H9 (cell line): ENCODE measurements around the gene RERE. TPM values are rescaled to one million over a fixed set of nuclear protein-coding genes. Genes with fewer than 3 reads are reported as not detected.

Experiments
- DNase-seq: peaks from one replicate; pipeline ENCODE4 v3.0.0-alpha.2; 2017
- H2AFZ ChIP-seq: one replicate; pipeline ENCODE4 v1.6.1; 2013; ENCODE audit warnings: mild to moderate bottlenecking, low read length, control low read depth, moderate library complexity
- H2AK5ac ChIP-seq: 2 replicates; pipeline ENCODE4 v1.6.1; 2013; ENCODE audit warnings: low read length, control low read depth, mixed read lengths; ENCODE audit not compliant: insufficient read length
- H2BK120ac ChIP-seq: one replicate; pipeline ENCODE4 v1.6.1; 2013; ENCODE audit warnings: low read depth, mild to moderate bottlenecking, low read length, control low read depth, inconsistent platforms; ENCODE audit not compliant: poor library complexity, severe bottlenecking
- H2BK12ac ChIP-seq: 2 replicates; pipeline ENCODE4 v1.6.1; 2013; ENCODE audit warnings: low read length, control low read depth, mixed read lengths, low read depth; ENCODE audit not compliant: insufficient read length
- H2BK15ac ChIP-seq: 2 replicates; pipeline ENCODE4 v1.6.1; 2013; ENCODE audit warnings: low read depth, low read length, control low read depth
- H2BK20ac ChIP-seq: one replicate; pipeline ENCODE4 v1.6.1; 2013; ENCODE audit warnings: low read depth, mild to moderate bottlenecking, low read length, control low read depth, inconsistent platforms; ENCODE audit not compliant: poor library complexity, severe bottlenecking
- H2BK5ac ChIP-seq: 2 replicates; pipeline ENCODE4 v1.6.1; 2013; ENCODE audit warnings: low read length, control low read depth, mixed read lengths; ENCODE audit not compliant: insufficient read length
- H3K14ac ChIP-seq: 2 replicates; pipeline ENCODE4 v1.6.1; 2013; ENCODE audit warnings: low read length, control low read depth; ENCODE audit not compliant: insufficient read depth
- H3K18ac ChIP-seq: 2 replicates; pipeline ENCODE4 v1.6.1; 2013; ENCODE audit warnings: low read depth, mild to moderate bottlenecking, mixed read lengths, low read length, control low read depth; ENCODE audit not compliant: insufficient read length
- H3K23ac ChIP-seq: 2 replicates; pipeline ENCODE4 v1.6.1; 2013; ENCODE audit warnings: low read length, control low read depth, mixed read lengths, low read depth; ENCODE audit not compliant: insufficient read length
- H3K23me2 ChIP-seq: 2 replicates; pipeline ENCODE4 v1.6.1; 2013; ENCODE audit warnings: low read depth, mild to moderate bottlenecking, mixed read lengths, low read length, control low read depth; ENCODE audit not compliant: insufficient read length, poor library complexity, severe bottlenecking
- H3K27ac ChIP-seq: 2 replicates; pipeline ENCODE4 v1.5.1; 2013; ENCODE audit warnings: low read length, control low read depth, mixed read lengths, low read depth; ENCODE audit not compliant: insufficient read length
- H3K27me3 ChIP-seq: 2 replicates; pipeline ENCODE4 v1.6.1; 2013; ENCODE audit warnings: low read length, control low read depth, inconsistent platforms; ENCODE audit not compliant: insufficient read depth
- H3K4ac ChIP-seq: 2 replicates; pipeline ENCODE4 v1.6.1; 2013; ENCODE audit warnings: low read depth, mild to moderate bottlenecking, control low read depth, inconsistent platforms, low read length, moderate library complexity
- H3K4me1 ChIP-seq: 2 replicates; pipeline ENCODE4 v1.6.1; 2013; ENCODE audit warnings: low read length, control low read depth, inconsistent platforms; ENCODE audit not compliant: insufficient read depth
- H3K4me2 ChIP-seq: 2 replicates; pipeline ENCODE4 v1.6.1; 2013; ENCODE audit warnings: low read length, control low read depth, mixed read lengths; ENCODE audit not compliant: insufficient read length, insufficient read depth
- H3K56ac ChIP-seq: 2 replicates; pipeline ENCODE4 v1.6.1; 2013; ENCODE audit warnings: low read depth, mild to moderate bottlenecking, mixed read lengths, low read length, control low read depth; ENCODE audit not compliant: insufficient read length
- H3K79me1 ChIP-seq: 2 replicates; pipeline ENCODE4 v1.6.1; 2013; ENCODE audit warnings: low read depth, mild to moderate bottlenecking, moderate library complexity, low read length, control low read depth, inconsistent platforms; ENCODE audit not compliant: insufficient read depth, poor library complexity, severe bottlenecking
- H3K79me2 ChIP-seq: 2 replicates; pipeline ENCODE4 v1.6.1; 2013; ENCODE audit warnings: low read length, control low read depth, inconsistent platforms; ENCODE audit not compliant: insufficient read depth
- H3K9ac ChIP-seq: 2 replicates; pipeline ENCODE4 v1.6.1; 2013; ENCODE audit warnings: low read length, control low read depth, mixed read lengths; ENCODE audit not compliant: insufficient read length; ENCODE audit errors: extremely low read depth
- H3K9me3 ChIP-seq: one replicate; pipeline ENCODE4 v1.6.1; 2013; ENCODE audit warnings: low read depth, low read length, inconsistent platforms; ENCODE audit not compliant: control insufficient read depth
- H3T11ph ChIP-seq: one replicate; pipeline ENCODE4 v1.6.1; 2013; ENCODE audit warnings: mild to moderate bottlenecking, low read length, control low read depth, inconsistent platforms
- H4K20me1 ChIP-seq: one replicate; pipeline ENCODE4 v1.6.1; 2013; ENCODE audit not compliant: control insufficient read depth, insufficient read length, insufficient read depth
- H4K5ac ChIP-seq: 2 replicates; pipeline ENCODE4 v1.6.1; 2013; ENCODE audit warnings: low read depth, mild to moderate bottlenecking, mixed read lengths, low read length, control low read depth; ENCODE audit not compliant: insufficient read length
- H4K8ac ChIP-seq: replicated peaks from 2 replicates; pipeline ENCODE4 v1.6.1; 2013; ENCODE audit warnings: low read length, control low read depth, mixed read lengths, low read depth; ENCODE audit not compliant: insufficient read length
- H4K91ac ChIP-seq: 2 replicates; pipeline ENCODE4 v1.6.1; 2013; ENCODE audit warnings: low read depth, mild to moderate bottlenecking, moderate library complexity, mixed read lengths, low read length, control low read depth; ENCODE audit not compliant: insufficient read length
- H3K27ac Mint-ChIP-seq, 3 experiments: 2 replicates in 2 of 3; 3 replicates in 1 of 3; pipeline ENCODE4 v1.8.0; 2020 to 2021; ENCODE audit warnings: mixed read lengths in 3 of 3, mild to moderate bottlenecking in 1 of 3, moderate library complexity in 1 of 3
- H3K27me3 Mint-ChIP-seq: 2 replicates; pipeline ENCODE4 v1.8.0; 2021; ENCODE audit warnings: low read depth, mild to moderate bottlenecking, moderate library complexity, mixed read lengths
- H3K36me3 Mint-ChIP-seq, 3 experiments: 2 replicates in 2 of 3; 3 replicates in 1 of 3; pipeline ENCODE4 v1.8.0; 2020 to 2021; ENCODE audit warnings: low read depth in 3 of 3, mixed read lengths in 3 of 3; ENCODE audit not compliant: insufficient read depth in 1 of 3
- H3K4me1 Mint-ChIP-seq, 2 experiments: 2 replicates each; pipeline ENCODE4 v1.8.0; 2020; ENCODE audit warnings: mixed read lengths in 2 of 2
- H3K4me3 Mint-ChIP-seq, 2 experiments: 2 replicates in 1 of 2; 3 replicates in 1 of 2; pipeline ENCODE4 v1.8.0; 2020 to 2021; ENCODE audit warnings: mild to moderate bottlenecking in 2 of 2, mixed read lengths in 2 of 2, moderate library complexity in 1 of 2
- H3K9me3 Mint-ChIP-seq, 2 experiments: 2 replicates in 1 of 2; 3 replicates in 1 of 2; pipeline ENCODE4 v1.8.0; 2020; ENCODE audit warnings: mild to moderate bottlenecking in 2 of 2, mixed read lengths in 2 of 2, moderate library complexity in 1 of 2
- WGBS: extraction: QIAGEN DNeasy Blood & Tissue Kit; methylation state at CpG from one replicate; pipeline ENCODE4 v1.1.7; 2013; ENCODE audit warnings: missing lambda C conversion rate, low lambda C conversion rate, mixed read lengths; ENCODE audit not compliant: insufficient read length; ENCODE audit errors: extremely low coverage; 5-methylcytosine and 5-hydroxymethylcytosine counted together
- total RNA-seq: library from RNA; stranded (reverse); gene quantifications from 2 replicates; pipeline ENCODE4 v1.2.1, GENCODE V29; 2021
- TF ChIP-seq, protein P1 (sequence below): fragments of 200-600 bp; sonication (generic); conservative IDR thresholded peaks from 3 replicates; pipeline ENCODE4 v1.8.0; 2021; ENCODE audit warnings: antibody characterized with exemption, mild to moderate bottlenecking

Gene RERE
- total RNA-seq, 1 experiment from 2014 or later: 103 TPM

DNA sequence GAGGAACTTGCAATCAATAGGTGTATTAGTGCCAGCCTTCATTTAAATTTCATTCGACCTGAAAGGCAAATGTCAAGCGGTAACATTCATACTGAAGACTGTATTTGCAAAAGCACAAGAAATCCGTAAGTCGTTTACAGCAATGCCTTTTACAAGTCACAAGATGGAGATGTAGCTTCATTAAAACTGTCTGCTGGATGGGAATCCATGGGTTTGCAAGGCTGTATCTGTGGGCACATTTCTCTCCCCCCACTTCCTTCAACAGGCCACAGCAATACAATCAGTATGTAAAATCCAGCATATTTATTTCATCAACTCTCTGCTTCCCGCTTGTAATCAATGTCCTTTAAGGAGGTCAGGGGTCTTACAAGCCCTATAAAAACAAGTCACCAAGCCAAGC, 352.4 kb downstream of the RERE start:
- H3K4me3 Mint-ChIP-seq: no peak overlapping the region
- H3K14ac ChIP-seq: no peak overlapping the region
- H3K36me3 Mint-ChIP-seq: peaks cover 0 to 8% (median 3%) of the 10 kb centered on the region in 3 experiments; a peak in 3 of 7 replicates
- no peak overlapping the region for H2BK15ac ChIP-seq
- no peaks in the 10 kb centered on the region for H3K9me3 ChIP-seq
- H4K8ac ChIP-seq: no peak overlapping the region
- H3K27ac Mint-ChIP-seq: peak overlapping the region; percentile 2 to 99 (median 99); a peak in 4 of 7 replicates
- no peak overlapping the region for H3K4ac ChIP-seq
- no peak overlapping the region for H3K27ac ChIP-seq
- TF ChIP-seq, protein P1, sequence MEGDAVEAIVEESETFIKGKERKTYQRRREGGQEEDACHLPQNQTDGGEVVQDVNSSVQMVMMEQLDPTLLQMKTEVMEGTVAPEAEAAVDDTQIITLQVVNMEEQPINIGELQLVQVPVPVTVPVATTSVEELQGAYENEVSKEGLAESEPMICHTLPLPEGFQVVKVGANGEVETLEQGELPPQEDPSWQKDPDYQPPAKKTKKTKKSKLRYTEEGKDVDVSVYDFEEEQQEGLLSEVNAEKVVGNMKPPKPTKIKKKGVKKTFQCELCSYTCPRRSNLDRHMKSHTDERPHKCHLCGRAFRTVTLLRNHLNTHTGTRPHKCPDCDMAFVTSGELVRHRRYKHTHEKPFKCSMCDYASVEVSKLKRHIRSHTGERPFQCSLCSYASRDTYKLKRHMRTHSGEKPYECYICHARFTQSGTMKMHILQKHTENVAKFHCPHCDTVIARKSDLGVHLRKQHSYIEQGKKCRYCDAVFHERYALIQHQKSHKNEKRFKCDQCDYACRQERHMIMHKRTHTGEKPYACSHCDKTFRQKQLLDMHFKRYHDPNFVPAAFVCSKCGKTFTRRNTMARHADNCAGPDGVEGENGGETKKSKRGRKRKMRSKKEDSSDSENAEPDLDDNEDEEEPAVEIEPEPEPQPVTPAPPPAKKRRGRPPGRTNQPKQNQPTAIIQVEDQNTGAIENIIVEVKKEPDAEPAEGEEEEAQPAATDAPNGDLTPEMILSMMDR: peak; percentile 28; the same call in 2 of the 3 replicates
- no peaks in the 10 kb centered on the region for H3K79me1 ChIP-seq
- no peaks in the 10 kb centered on the region for H4K20me1 ChIP-seq
- no CpG with 5 or more reads among the region's 5 CpGs for WGBS
- no peak overlapping the region for H3T11ph ChIP-seq
- no peak overlapping the region for H4K91ac ChIP-seq
- H3K4me1 Mint-ChIP-seq: peaks cover 65 to 68% of the 10 kb centered on the region in 2 experiments
- no peak for DNase-seq
- no peak overlapping the region for H4K5ac ChIP-seq
- H3K23ac ChIP-seq: no peak overlapping the region
- no peaks in the 10 kb centered on the region for H3K79me2 ChIP-seq
- no peaks in the 10 kb centered on the region for H3K23me2 ChIP-seq
- H2AFZ ChIP-seq: no peak overlapping the region
- H3K9me3 Mint-ChIP-seq: no peaks in the 10 kb centered on the region
- no peak overlapping the region for H3K4me2 ChIP-seq
- no peak overlapping the region for H3K56ac ChIP-seq
- no peak overlapping the region for H2BK120ac ChIP-seq
- H3K18ac ChIP-seq: no peak overlapping the region
- no peaks in the 10 kb centered on the region; the same call in 1 of the 2 replicates for H3K27me3 ChIP-seq
- H2BK5ac ChIP-seq: no peak overlapping the region
- H3K9ac ChIP-seq: no peak overlapping the region
- H3K27me3 Mint-ChIP-seq: no peaks in the 10 kb centered on the region
- H2BK12ac ChIP-seq: no peak overlapping the region
- H2BK20ac ChIP-seq: no peak overlapping the region
- no peak overlapping the region for H2AK5ac ChIP-seq
- peaks cover 17% of the 10 kb centered on the region for H3K4me1 ChIP-seq
